GM12865 (cell line): Measurements from ENCODE around the gene ANKRD13D.

ENCODE experiments used
- DNase-seq: peaks from one replicate; pipeline ENCODE4 v3.0.0; 2010; ENCODE audit warnings: low read depth
- H3K4me3 ChIP-seq: 2 replicates; pipeline ENCODE4 v1.5.1; 2011; ENCODE audit warnings: mild to moderate bottlenecking, low read depth, low read length, control low read depth
- CTCF ChIP-seq: IDR thresholded peaks from 2 replicates; pipeline ENCODE4 v1.5.1; 2011; ENCODE audit warnings: low read length, control low read depth, low read depth, inconsistent platforms; ENCODE audit not compliant: insufficient read depth; ENCODE audit errors: missing control alignments

Gene ANKRD13D

GRCh38 chr11:67351275-67352005, 62.3 kb downstream of the ANKRD13D start:
- peak overlapping the region; percentile 60 for H3K4me3 ChIP-seq
- peak; percentile 97 for TF ChIP-seq CTCF
- DNase-seq, result peak; percentile 90
